B cell (primary cell): ENCODE data around the gene S100G. TPM values are rescaled to one million over a fixed set of nuclear protein-coding genes. Genes with fewer than 3 reads are reported as not detected.

ENCODE experiments used
- ATAC-seq: fragments of 200-7000 bp; cut with Tn5 transposase; one replicate; pipeline ENCODE4 v1.10.0; 2021; ENCODE audit warnings: low read depth, mild to moderate bottlenecking, moderate number of reproducible peaks, moderate library complexity
- CTCF ChIA-PET: fragments of 350-600 bp; sonication (Branson Sonifier 250); formaldehyde crosslinking; loops from one replicate; lab custom pipeline; 2021; ENCODE audit warnings: antibody characterized with exemption, inconsistent platforms; lab: Charles Lee
- POLR2A ChIA-PET: fragments of 350-600 bp; sonication (Branson Sonifier 250); formaldehyde crosslinking; loops from one replicate; lab custom pipeline; 2021; ENCODE audit warnings: antibody characterized with exemption; lab: Charles Lee
- DNase-seq: peaks from one replicate; pipeline ENCODE4 v3.0.0; 2013
- H2AFZ ChIP-seq: 2 replicates; pipeline ENCODE4 v1.6.1; 2012; ENCODE audit warnings: mild to moderate bottlenecking, low read depth, low read length; ENCODE audit not compliant: insufficient read depth, poor library complexity, severe bottlenecking
- H3K27ac ChIP-seq, 2 donors: 1 replicate in 1 of 2; 2 replicates in 1 of 2; pipeline ENCODE4 v1.5.1; 2012 to 2013; ENCODE audit warnings: low read length in 2 of 2, mild to moderate bottlenecking in 2 of 2, moderate library complexity in 1 of 2
- H3K27me3 ChIP-seq, 4 experiments: fragments of 200-600 bp in 1 of 4; sonication (generic) in 1 of 4; replicated peaks in 1 of 4; 1 replicate in 2 of 4; 2 replicates in 2 of 4; pipeline versions ENCODE4 v1.6.1 to v1.7.0; 2013 to 2016; ENCODE audit warnings: low read length in 3 of 4, mild to moderate bottlenecking in 2 of 4, mixed read lengths in 1 of 4, moderate library complexity in 1 of 4; ENCODE audit not compliant: insufficient read depth in 4 of 4, control insufficient read depth in 3 of 4; ENCODE audit errors: control extremely low read depth in 1 of 4
- H3K36me3 ChIP-seq, 2 experiments: replicated peaks in 1 of 2; 1 replicate in 1 of 2; 2 replicates in 1 of 2; pipeline versions ENCODE4 v1.6.1 to v1.7.1; 2013; ENCODE audit warnings: low read length in 1 of 2; ENCODE audit not compliant: insufficient read depth in 2 of 2, control insufficient read depth in 1 of 2; ENCODE audit errors: control extremely low read depth in 1 of 2, extremely low read depth in 1 of 2
- H3K4me1 ChIP-seq, 2 donors: fragments of 200-600 bp in 1 of 2; sonication (generic) in 1 of 2; 1 replicate in 1 of 2; 2 replicates in 1 of 2; pipeline versions ENCODE4 v1.5.1 to v1.6.1; 2013 to 2017; ENCODE audit warnings: low read length in 2 of 2; ENCODE audit not compliant: control insufficient read depth in 2 of 2, insufficient read depth in 2 of 2
- H3K4me2 ChIP-seq: replicated peaks from 2 replicates; pipeline ENCODE3; 2012; ENCODE audit warnings: mild to moderate bottlenecking, low read depth, low read length; ENCODE audit not compliant: poor library complexity, severe bottlenecking
- H3K4me3 ChIP-seq, 5 experiments: fragments of 200-600 bp in 1 of 5; sonication (generic) in 1 of 5; 1 replicate in 3 of 5; 2 replicates in 2 of 5; pipeline versions ENCODE4 v1.5.1 to v1.7.0; 2011 to 2016; ENCODE audit warnings: low read length in 4 of 5, mild to moderate bottlenecking in 4 of 5, low read depth in 2 of 5, control low read depth in 1 of 5, moderate library complexity in 1 of 5; ENCODE audit not compliant: insufficient read depth in 1 of 5; ENCODE audit errors: control extremely low read depth in 1 of 5, extremely low read depth in 1 of 5
- H3K79me2 ChIP-seq: fragments of 200-600 bp; sonication (generic); one replicate; pipeline ENCODE4 v1.6.0; 2016; ENCODE audit warnings: low read length; ENCODE audit not compliant: control insufficient read depth, insufficient read depth
- H3K9ac ChIP-seq: fragments of 200-600 bp; sonication (generic); 2 replicates; pipeline ENCODE4 v1.6.1; 2017; ENCODE audit warnings: mild to moderate bottlenecking, low read length, moderate library complexity
- H3K9me3 ChIP-seq, 3 donors: one replicate each; pipeline versions ENCODE4 v1.6.1 to v1.7.1; 2013; ENCODE audit warnings: low read length in 2 of 3; ENCODE audit not compliant: control insufficient read depth in 2 of 3, insufficient read depth in 1 of 3; ENCODE audit errors: control extremely low read depth in 1 of 3
- H4K20me1 ChIP-seq: 2 replicates; pipeline ENCODE4 v1.6.0; 2012; ENCODE audit warnings: mild to moderate bottlenecking, low read length; ENCODE audit not compliant: insufficient read depth, control insufficient read depth, poor library complexity, severe bottlenecking
- H3K27ac Mint-ChIP-seq: one replicate; pipeline ENCODE4 v1.8.0; 2021; ENCODE audit warnings: mixed read lengths
- H3K27me3 Mint-ChIP-seq: one replicate; pipeline ENCODE4 v1.8.0; 2021; ENCODE audit warnings: mixed read lengths
- H3K4me1 Mint-ChIP-seq: one replicate; pipeline ENCODE4 v1.8.0; 2021; ENCODE audit warnings: mixed read lengths
- H3K4me3 Mint-ChIP-seq: one replicate; pipeline ENCODE4 v1.8.0; 2021; ENCODE audit warnings: mixed read lengths
- H3K9me3 Mint-ChIP-seq: one replicate; pipeline ENCODE4 v1.8.0; 2022; ENCODE audit warnings: mixed read lengths; ENCODE audit not compliant: insufficient read depth
- CTCF ChIP-seq: fragments of 200-600 bp; IDR thresholded peaks from one replicate; pipeline ENCODE4 v1.8.0; 2022; ENCODE audit warnings: antibody characterized with exemption, mild to moderate bottlenecking
- EZH2 ChIP-seq: IDR thresholded peaks from 2 replicates; pipeline ENCODE4 v1.6.1; 2012; ENCODE audit warnings: borderline replicate concordance, low read depth, mild to moderate bottlenecking, moderate library complexity, low read length; ENCODE audit not compliant: insufficient read depth, poor library complexity, severe bottlenecking
- WGBS: methylation state at CpG from one replicate; pipeline ENCODE4 v1.1.5; 2013; ENCODE audit warnings: missing lambda C conversion rate; ENCODE audit not compliant: insufficient coverage; 5-methylcytosine and 5-hydroxymethylcytosine counted together
- intact Hi-C: fragments of 100-400 bp; cut with micrococcal nuclease; formaldehyde crosslinking; loops from one replicate; pipeline ENCODE4 v1.10.0; 2022
- polyA plus RNA-seq: library from polyadenylated mRNA; depleted of rRNA; stranded (reverse); fragments of >200 nt; gene quantifications from 2 replicates; pipeline ENCODE4 v1.2.3, GENCODE V29; 2012
- total RNA-seq, 2 donors: library from RNA; stranded (reverse); fragments of 120-200 nt in 1 of 2; gene quantifications; 1 replicate in 1 of 2; 2 replicates in 1 of 2; pipeline versions ENCODE4 v1.2.3 to v1.2.4, GENCODE V29; 2013 to 2022

Gene S100G
- total and polyA plus RNA-seq, 2 donors (not counting 1 experiment from before 2014, with no cell fraction given): not detected

GRCh38 chrX:16639966-16640365 is 10.0 kb upstream of the S100G start:
- Histone ChIP-seq H2AFZ (no peak overlapping the region), H3K79me2 (no peaks in the 10 kb centered on the region), H3K4me1 (no peaks in the 10 kb centered on the region), H3K27me3 (no peaks in the 10 kb centered on the region), H3K9me3 (no peaks in the 10 kb centered on the region), H3K4me2 (no peak overlapping the region), H3K27ac (no peak overlapping the region), H3K4me3 (no peak overlapping the region), H3K36me3 (no peaks in the 10 kb centered on the region), H3K9ac (no peak overlapping the region), H4K20me1 (no peaks in the 10 kb centered on the region)
- Mint-ChIP-seq H3K4me3 (no peak overlapping the region), H3K9me3 (no peaks in the 10 kb centered on the region), H3K27ac (no peak overlapping the region), H3K27me3 (no peaks in the 10 kb centered on the region), H3K4me1 (no peaks in the 10 kb centered on the region)
- intact Hi-C loops: no loop called here
- DNase-seq: no peak
- WGBS: 91% methylated on average over 4 of the region's 6 CpGs
- no peak for ATAC-seq
- ChIA-PET CTCF (no interaction called here), POLR2A (no interaction called here)
- TF ChIP-seq CTCF (no peak), EZH2 (no peak)

- Mint-ChIP-seq H3K9me3 (no peaks in the 10 kb centered on the region), H3K27me3 (no peaks in the 10 kb centered on the region), H3K4me3 (no peak overlapping the region), H3K27ac (no peak overlapping the region), H3K4me1 (no peaks in the 10 kb centered on the region)
- no peaks in the 10 kb centered on the region for H3K4me1 ChIP-seq
- ChIA-PET POLR2A (no interaction called here), CTCF (no interaction called here)
- no peak overlapping the region for H3K4me2 ChIP-seq
- no peaks in the 10 kb centered on the region for H3K27me3 ChIP-seq
- H3K27ac ChIP-seq: no peak overlapping the region
- H3K4me3 ChIP-seq: no peak overlapping the region
- no peak overlapping the region for H3K9ac ChIP-seq
- ATAC-seq (no peak), DNase-seq (no peak)
- H2AFZ ChIP-seq: no peak overlapping the region
- WGBS: no CpG with 5 or more reads among the region's 4 CpGs
- H4K20me1 ChIP-seq: no peaks in the 10 kb centered on the region
- H3K9me3 ChIP-seq: no peaks in the 10 kb centered on the region
- intact Hi-C loops: no loop called here
- no peaks in the 10 kb centered on the region for H3K36me3 ChIP-seq
- H3K79me2 ChIP-seq: no peaks in the 10 kb centered on the region
- no peak for TF ChIP-seq EZH2
- TF ChIP-seq CTCF: no peak
These were observed 9.1 kb upstream of the S100G start for GRCh38 chrX:16640823-16641222.
